HCT116 (cell line): Measurements from ENCODE around the gene PCTP.

Experiments used
- POLR2A ChIP-seq: IDR thresholded peaks from 2 replicates; pipeline ENCODE4 v1.7.0; 2011; ENCODE audit warnings: borderline replicate concordance; ENCODE audit not compliant: insufficient read depth, insufficient read length; ENCODE audit errors: extremely low read depth
- POLR2AphosphoS5 ChIP-seq: IDR thresholded peaks from 2 replicates; pipeline ENCODE4 v1.6.1; 2011; ENCODE audit warnings: mild to moderate bottlenecking, low read depth, low read length, moderate library complexity
- REST ChIP-seq: IDR thresholded peaks from 2 replicates; pipeline ENCODE4 v1.6.1; 2012; ENCODE audit warnings: low read depth
- YY1 ChIP-seq: IDR thresholded peaks from 2 replicates; pipeline ENCODE4 v1.6.1; 2011; ENCODE audit warnings: low read length, low read depth, moderate library complexity, mild to moderate bottlenecking; ENCODE audit not compliant: insufficient replicate concordance; ENCODE audit errors: extremely low read depth
- TF ChIP-seq, protein P1 (sequence below), 3 experiments: fragments of 200-600 bp in 1 of 3; sonication (generic) in 1 of 3; IDR thresholded peaks in 2 of 3; conservative IDR thresholded peaks in 1 of 3; 2 replicates each; pipeline ENCODE4 v1.5.1; 2012 to 2017; ENCODE audit warnings: low read depth in 2 of 3, low read length in 2 of 3, antibody characterized with exemption in 1 of 3, borderline replicate concordance in 1 of 3, control low read depth in 1 of 3, mild to moderate bottlenecking in 1 of 3, mixed read lengths in 1 of 3, mixed run types in 1 of 3, moderate library complexity in 1 of 3; ENCODE audit not compliant: insufficient read depth in 1 of 3
- TF ChIP-seq, protein P2 (sequence below): IDR thresholded peaks from 2 replicates; pipeline ENCODE4 v1.6.1; 2012

GRCh38 chr17:55709440-55709839 is 41.4 kb upstream of the PCTP start:
- no peak for TF ChIP-seq POLR2AphosphoS5
- TF ChIP-seq YY1: no peak
- no peak for TF ChIP-seq REST
- TF ChIP-seq, protein P1, sequence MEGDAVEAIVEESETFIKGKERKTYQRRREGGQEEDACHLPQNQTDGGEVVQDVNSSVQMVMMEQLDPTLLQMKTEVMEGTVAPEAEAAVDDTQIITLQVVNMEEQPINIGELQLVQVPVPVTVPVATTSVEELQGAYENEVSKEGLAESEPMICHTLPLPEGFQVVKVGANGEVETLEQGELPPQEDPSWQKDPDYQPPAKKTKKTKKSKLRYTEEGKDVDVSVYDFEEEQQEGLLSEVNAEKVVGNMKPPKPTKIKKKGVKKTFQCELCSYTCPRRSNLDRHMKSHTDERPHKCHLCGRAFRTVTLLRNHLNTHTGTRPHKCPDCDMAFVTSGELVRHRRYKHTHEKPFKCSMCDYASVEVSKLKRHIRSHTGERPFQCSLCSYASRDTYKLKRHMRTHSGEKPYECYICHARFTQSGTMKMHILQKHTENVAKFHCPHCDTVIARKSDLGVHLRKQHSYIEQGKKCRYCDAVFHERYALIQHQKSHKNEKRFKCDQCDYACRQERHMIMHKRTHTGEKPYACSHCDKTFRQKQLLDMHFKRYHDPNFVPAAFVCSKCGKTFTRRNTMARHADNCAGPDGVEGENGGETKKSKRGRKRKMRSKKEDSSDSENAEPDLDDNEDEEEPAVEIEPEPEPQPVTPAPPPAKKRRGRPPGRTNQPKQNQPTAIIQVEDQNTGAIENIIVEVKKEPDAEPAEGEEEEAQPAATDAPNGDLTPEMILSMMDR (IDR thresholded peaks at IDR 0.05 in 2 of 3, conservative IDR thresholded peaks at IDR 0.05 in 1 of 3; ENCODE audit: borderline replicate concordance in 1 of 3, insufficient read depth in 1 of 3, low read depth in 2 of 3, low read length in 2 of 3): no peak
- no peak for TF ChIP-seq POLR2A
- TF ChIP-seq, protein P2, sequence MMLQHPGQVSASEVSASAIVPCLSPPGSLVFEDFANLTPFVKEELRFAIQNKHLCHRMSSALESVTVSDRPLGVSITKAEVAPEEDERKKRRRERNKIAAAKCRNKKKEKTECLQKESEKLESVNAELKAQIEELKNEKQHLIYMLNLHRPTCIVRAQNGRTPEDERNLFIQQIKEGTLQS: no peak
